ENCODE measurements around the gene HOOK2.
A peak's percentile ranks its signal among the peaks of the same experiment; 100 is the strongest.
"Not testable (repeated sequence)": the region's sequence is repeated elsewhere in the genome, so short reads cannot be mapped to it uniquely, and the experiment has no call there.

HOOK2 gene

DNA sequence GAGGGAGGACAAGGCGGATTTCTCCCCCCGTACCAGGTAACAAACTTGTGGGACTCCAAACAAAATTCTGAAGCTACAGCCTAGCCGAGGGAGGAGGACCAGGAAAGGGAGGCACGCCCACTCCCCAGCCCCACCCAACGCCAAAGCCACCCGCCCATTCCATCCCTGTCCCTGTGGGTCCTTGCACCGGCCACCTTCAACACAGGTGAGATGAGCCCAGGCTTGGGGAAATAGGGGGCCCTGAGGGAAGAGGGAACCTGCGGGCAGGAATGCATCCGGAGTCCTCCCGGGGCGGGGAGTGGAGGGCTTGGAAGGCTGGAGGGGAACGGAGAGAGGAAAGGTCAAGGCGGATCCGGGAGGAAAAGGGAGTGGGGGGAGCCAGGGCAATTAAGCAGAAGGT lies 23.7 kb downstream of the HOOK2 start, which contains the start of gene BEST2:
Gene BEST2, plus strand, starts transcription at position 157 of the 400 bp plus-strand sequence. CDS start 802 bp downstream, outside the sequence.
- DNase-seq: no peak

DNA sequence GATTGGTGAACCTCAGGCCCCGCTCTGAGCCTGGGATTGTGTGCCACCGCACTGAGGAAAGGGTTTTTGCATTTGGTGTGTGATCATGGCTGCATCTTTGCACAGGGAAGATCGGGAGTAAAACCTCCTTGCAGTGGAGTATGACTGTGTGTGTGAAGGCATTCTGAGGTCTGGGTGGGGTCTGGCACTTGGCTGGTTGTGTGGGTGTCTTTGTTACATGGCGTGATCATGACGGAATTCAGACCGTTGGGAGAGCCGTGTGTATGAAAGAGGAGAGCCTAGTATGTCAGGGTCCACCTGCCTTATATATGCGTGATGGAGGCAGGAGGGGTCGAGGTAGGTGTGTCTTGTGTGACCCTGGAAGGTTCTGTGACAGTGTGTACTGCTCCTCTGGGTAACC lies 24.5 kb downstream of the HOOK2 start:
- no peak for DNase-seq

DNA sequence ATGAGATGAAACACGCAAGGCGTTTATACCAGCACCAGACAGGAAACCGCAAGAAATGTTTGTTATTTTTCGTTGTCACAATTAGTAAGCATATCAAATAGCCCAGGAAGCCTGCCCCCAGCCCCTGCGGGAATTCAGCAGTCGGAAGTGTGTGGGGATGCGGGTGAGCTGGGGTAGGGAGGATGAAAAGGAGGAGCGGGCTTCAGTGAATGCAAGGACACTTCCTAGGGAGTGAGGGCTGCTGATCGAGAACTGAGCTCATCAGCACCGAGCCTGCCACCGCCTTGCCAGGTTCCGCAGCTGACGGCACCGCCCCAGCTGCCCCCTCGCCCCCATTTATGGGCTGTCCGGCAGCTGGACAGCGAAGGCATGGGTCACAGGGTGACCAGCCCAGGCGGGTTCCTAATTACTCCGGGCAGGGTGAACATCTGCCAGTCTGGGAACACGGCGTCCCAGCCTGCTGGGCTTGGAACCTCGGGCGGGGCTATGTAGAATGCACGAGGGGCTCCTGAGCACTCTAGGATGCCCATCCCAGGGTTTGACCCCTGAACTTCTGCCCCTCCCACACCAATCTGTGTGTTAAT lies 25.3 kb downstream of the HOOK2 start:
- DNase-seq: no peak

DNA sequence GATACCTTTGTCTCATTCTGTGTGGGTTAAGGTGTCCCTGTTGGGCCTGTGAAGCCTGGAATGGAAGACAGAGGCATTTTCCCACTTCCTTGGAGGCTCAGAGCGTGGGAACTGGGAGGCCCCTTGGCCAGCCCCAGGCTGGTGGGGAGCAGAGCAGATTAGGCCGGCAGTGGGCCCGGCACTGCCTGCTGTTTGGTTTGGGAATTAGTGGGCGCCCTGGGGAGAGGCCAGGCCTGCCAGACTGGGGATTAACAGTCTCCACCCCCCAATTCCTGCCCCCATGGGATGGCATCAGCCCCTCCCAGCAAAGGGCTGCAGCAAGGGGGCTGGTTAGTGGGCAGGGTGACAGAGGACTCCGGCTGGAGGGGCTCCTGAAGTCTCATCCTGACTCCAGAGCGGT lies 26.9 kb downstream of the HOOK2 start:
- DNase-seq: no peak

DNA sequence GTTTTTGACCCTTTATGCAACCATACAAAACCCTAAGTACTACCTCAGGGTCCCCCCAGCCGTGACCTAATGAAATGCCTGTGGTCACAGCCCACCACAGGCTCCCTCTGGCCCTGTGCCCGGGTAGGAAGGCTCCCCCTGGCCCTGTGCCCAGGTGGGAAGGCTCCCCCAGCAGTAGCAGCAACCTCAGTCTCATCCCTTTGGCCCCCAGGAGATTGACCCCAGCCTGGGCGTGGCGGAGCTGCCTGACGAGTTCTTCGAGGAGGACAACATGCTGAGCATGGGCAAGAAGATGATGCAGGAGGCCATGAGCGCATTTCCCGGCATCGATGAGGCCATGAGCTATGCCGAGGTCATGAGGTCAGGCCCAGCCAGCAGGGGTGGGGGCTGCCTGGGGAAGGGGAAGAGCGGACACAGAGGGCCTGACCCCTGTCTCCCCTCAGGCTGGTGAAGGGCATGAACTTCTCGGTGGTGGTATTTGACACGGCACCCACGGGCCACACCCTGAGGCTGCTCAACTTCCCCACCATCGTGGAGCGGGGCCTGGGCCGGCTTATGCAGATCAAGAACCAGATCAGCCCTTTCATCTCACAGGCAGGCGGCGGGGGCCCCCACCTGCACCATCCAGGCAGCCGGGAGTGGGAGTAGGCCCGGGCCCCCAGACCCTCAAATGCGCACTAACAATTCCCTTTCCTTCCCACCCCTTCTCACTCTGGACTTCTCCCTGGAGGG lies 30.0 kb downstream of the HOOK2 start:
- no peak for DNase-seq

DNA sequence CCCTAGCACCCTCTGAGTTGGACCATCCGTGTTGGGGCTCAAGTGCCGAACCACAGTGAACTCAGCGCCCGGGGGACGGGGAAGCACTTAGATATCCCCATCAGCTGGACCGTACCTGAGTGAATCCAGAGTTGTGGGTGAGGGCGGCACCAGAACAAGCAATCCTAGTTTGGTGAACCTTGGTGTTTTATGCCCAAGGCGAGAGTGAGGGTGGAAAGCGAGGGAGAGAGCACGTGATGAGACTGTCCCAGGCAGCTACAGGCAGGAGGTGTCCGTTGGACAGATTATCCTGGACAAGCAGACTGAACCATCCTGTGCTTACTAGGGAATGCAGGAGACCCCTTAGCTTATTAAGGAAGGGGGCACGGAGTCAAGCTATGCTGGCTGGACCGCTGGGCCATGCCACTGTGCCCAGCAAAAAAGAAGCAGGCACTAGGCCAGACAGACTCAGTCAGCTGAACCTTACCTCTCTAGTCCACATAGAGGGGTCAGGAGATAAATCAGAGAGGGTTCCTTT lies 37.5 kb downstream of the HOOK2 start:
- DNase-seq: no peak

DNA sequence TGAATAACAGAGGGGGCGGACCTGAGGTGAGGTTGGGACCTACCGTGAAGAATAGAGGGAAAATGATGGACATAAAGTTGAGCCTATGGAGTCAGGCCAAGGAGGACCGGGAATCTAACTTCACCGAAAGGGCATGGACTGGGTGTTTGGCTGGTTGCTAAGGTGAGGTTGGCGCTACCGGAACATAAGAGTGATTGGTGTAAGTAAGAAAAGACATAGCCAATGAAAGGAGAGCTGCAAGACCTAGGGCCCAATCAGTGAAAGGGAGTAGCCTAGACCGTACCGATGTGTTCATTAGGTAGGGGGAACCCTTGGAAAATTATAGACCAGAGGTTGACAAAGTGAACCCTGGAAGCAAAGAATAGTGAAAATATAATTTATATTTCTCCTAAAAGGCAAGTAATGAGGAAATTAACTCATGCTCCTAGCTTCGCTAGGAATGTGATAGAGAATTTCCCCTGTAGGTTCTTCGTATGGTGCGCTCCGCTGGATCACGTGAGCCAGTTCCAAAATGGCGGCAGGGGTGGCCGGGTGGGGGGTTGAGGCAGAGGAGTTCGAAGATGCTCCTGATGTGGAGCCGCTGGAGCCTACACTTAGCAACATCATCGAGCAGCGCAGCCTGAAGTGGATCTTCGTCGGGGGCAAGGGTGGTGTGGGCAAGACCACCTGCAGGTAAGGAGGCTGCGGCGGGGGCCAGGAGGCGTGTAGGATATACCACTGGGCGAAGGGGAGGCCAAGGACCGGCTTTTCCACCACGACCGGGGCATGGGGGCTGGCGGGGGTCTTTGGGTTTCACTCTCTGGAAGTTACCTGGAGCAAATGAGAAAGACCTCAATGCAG lies 38.1 kb downstream of the HOOK2 start, which contains the start of gene GET3:
Gene GET3, plus strand, starts transcription at position 503 of the 840 bp plus-strand sequence. Its CDS starts 9 bp downstream, at position 512.
- peak; percentile 86 for DNase-seq

DNA sequence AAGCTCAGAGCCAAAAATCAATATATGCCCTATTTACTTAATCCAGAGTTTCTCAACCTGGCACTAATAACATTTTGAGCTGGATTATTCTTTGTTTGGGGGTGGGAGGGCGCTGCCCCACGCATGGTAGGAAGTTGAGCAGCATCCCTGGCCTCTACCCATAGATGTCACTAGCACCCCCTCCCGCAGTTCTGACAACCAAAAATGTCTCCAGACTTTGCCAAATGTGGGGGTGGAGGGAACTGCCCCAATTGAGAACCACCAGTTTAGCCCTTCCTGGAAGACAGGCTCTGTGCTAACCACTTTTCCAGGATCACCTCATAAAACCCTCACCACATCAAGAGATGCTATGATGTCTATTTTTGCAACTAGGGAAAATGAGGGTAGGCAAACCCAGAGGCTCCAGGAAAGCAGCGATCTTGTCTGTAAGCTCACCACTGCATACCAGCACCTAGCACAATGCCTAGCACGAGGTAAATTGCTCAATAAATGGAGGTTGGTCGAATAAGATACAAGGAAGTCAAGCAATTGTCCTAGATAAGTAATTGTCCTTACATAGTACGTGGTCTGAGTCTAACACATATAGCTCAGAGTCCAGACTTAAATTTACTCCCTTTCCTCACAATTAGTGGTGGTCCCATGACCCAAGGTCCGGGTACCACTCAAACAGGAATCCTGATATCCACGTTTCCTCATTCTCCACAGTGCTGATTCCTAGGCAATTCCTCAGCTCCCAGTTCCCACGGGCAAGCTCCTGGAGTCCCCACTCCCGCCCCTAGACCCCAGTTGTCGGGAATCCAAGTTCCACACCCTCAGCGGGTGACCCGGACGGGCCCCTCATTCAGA lies 41.8 kb downstream of the HOOK2 start:
- DNase-seq: peak; percentile 79

DNA sequence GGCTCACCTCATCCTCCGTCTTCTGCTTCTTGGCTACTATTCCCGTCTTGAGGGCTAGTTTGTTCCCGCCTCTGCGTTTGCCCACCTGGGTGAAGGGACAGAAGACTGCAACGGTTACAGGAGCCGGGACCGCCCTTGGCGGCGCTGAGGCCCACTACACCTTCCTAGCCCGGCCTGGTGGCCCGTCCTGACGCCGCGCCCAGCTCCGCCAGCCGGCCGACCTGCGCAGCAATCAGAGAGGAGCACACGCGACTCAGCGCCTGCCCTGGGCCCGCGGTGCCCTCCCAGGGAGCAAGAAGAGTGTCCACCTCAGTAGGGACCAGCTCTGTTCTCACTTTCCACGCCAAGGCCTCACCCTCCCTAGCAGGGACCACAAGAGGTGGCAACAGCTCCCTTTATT lies 44.0 kb downstream of the HOOK2 start:
- no peak for DNase-seq

DNA sequence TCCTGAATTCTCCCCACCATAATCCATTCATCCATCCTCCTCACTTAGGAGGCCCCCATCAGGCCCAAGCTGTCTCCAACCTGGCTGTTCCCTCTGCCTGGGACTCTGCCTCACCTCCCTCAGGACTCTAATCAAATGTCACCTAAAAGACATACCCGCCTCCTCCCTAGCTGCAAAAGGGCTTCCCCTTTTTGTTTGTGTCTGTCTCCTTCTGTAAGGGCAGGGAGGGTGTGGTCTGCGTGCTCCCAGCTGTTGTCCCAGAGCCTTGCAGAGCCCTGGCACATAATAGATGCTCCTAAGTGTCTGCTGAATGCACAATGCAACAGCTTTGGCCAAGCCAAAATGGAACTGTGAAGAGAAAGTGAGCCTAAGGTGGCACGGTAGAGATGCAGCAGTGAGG lies 45.3 kb downstream of the HOOK2 start:
- DNase-seq: no peak

DNA sequence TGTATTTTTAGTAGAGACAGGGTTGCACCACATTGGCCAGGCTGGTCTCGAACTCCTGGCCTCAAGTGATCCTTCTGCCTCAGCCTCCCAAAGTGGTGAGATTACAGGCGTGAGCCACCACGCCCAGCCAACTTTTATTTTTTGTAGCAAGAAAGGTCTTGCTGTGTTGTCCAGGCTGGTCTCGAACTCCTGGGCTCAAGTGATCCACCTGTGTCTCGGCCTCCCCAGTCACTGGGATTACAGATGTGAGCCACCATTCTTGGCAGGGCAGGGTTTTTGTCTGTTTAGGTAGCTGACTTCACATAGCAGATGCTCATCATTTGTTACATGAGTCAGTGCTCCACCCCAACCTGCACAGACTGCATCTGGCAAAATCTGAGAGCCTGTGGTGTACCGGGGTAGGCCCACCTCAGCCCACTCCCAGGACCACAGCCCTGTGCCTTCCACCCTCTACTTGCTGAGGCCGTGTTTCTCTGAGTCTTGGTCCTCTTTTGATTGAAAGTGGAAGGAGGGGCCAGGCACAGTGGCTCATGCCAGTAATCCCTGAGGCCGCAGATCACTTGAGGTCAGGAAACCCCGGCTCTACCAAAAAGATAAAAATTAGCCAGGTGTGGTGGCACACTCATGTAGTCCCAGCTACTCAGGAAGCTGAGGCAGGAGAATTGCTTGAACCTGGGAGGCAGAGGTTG lies 47.5 kb downstream of the HOOK2 start:
- DNase-seq: no peak

DNA sequence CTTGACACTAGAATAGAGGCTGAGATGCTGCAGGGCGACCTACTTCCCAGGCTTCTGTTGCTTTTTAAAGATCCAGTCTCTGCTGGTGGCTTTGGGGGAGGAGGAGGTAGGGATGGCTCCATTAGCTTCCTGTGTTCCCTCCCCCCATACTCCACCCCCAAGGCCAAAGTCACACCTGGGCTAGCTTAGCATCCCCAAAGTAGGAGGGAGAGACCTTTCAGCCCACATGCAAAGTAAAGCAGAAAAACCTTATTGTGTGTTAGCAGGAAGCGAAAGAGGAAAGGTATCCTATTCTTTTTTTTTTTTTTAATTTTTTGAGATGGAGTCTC lies 48.4 kb downstream of the HOOK2 start:
- no peak for DNase-seq

DNA sequence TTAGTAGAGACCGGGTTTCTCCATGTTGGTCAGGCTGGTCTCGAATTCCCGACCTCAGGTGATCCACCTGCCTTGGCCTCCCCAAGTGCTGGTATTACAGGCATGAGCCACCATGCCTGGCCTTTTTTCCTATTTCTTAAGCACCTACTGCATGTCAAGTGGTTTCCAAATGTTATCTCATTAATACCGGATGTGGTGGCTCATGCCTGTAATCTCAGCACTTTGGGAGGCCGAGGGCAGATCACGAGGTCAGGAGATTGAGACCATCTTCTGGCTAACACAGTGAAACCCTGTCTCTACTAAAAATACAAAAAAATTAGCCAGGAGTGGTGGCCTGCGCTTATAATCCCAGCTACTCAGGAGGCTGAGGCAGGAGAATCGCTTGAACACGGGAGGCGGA lies 49.7 kb downstream of the HOOK2 start:
- not testable (repeated sequence) for DNase-seq

DNA sequence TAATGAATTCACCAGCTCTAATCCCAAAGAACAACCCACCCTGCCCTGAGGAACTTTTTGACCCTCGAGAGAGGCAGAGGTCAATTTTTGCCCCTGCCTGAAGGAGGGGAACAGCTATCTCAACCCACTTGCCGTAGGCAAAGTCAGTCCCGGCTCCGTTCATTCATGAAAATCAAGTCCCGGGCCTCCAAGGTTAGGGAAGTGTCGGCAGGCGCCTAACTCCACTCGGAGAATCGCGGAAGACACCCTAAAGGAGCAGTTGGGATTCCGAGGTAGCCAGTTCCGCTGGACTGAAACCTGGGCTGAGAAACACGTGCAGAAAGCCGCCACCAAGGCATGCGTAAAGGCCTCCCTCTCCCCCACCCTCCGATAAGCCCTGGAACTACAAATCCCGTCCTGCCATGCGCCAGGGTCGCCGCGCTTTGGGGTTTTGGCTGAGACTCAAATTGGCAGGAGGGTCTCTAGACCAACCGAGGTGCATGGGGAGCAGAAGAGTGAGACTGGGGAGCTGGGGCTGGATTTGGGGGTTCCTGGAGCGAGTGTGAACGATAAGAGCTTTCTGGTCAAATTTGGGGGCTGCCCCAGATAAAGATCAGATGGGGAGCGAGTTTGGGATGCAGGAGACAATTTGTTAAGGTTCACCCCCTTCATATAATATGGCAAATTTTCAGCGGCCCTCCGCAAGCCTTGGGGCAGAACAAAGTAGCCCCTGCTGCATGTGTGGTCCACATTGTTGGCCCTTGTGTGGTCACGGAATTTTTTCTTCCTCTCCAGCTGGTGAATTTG lies 51.5 kb downstream of the HOOK2 start, which contains the start of gene TNPO2:
Gene TNPO2, minus strand, starts transcription at position 292 of the 786 bp plus-strand sequence. CDS start 2,955 bp downstream, outside the sequence.
- DNase-seq: peak; percentile 87

DNA sequence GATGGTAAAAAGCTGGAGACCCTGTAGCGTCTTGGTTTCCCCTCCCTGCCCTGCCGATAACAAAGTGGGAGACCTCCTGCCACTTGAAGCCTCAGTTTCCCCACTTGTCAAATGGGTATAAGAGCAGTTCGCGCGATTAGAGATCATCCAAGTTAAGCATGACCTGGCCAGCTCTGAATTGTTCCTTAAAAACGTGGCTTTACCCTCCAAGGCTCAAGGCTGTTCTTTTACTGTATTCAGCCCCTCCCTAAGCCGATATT lies 52.0 kb downstream of the HOOK2 start:
- DNase-seq: peak; percentile 20

DNA sequence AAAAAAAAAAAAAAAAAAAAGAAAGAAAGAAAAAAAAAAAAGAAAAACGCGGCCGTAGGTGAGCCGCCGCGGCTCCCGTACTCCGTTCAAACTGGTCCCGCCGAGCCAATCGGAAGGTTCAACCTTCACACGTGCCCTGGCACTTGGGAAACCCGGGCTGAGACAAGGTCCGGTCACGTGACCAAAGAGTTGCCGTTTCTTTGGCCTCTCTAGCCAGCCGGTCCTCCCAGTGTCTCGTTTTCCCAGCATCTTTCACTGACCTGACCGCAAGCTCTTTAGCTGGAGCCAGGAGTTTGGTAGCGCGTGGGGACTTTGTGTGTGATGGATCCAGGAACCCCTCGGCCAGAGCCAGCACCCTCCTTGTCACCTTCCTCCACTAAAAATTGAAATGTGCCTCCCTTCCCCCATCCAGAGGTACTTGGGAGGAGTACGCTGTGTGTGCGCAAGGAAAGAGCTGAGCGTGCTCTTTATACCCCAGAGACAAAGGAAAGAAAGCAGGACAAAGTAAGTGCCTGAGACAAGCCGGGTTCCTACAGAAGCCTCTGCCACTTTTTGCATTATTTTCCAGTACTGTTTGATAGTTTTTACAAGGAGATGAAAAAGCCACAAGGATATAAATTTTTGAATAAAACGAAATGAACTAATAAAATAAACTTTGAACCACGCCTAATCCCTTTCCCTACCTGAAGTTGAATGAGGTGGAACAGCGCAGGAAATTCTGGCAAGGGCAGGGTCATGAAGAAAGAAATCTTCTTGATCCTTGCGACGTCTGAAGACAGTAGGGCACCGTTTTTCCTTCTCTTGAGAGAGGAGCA lies 52.6 kb downstream of the HOOK2 start:
- DNase-seq: peak; percentile 95

DNA sequence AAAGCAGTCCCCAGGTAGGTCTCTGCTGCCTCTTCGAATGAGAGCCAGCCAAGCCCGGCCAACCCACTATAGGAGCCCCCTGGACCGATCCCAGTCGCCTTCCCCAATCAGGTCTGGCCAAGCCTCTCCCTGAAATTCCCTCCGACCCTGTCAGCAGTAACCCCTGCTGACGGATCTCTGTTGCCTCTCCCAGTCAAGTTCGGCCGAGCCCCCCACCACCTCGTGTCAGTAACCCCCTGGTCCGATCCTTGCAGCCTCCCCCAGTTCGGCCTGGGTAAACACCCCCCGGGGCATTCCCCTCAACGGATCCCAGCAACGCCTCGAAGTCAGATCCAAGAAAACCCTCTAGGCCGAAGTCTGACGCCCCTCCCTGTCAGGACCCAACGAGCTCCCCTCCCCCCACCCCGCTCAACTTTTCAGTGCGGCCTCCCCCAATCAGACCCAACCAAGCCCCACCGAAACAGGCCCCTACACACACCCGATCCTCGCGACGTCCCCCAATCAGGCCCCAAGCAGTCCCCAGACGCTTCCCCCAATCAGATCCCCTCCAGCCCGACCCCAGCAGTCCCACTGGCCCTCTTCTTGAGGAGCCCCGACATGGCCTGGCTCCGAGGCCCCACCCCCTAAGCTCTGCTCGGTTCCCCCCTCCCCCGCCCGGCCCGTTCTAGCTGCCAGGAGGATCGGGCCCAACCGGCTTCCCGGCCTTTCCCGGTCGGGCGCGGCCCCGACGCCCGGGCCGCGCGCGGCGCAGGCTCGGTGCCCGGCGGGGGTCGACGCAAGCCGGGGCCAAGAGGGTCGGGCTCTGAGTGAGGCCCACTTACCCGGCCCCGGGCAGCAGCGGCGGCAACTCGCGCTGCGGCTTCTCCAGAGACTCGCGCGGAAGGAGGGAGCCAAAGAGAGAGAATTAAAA lies 53.4 kb downstream of the HOOK2 start:
- DNase-seq: peak; percentile 61

DNA sequence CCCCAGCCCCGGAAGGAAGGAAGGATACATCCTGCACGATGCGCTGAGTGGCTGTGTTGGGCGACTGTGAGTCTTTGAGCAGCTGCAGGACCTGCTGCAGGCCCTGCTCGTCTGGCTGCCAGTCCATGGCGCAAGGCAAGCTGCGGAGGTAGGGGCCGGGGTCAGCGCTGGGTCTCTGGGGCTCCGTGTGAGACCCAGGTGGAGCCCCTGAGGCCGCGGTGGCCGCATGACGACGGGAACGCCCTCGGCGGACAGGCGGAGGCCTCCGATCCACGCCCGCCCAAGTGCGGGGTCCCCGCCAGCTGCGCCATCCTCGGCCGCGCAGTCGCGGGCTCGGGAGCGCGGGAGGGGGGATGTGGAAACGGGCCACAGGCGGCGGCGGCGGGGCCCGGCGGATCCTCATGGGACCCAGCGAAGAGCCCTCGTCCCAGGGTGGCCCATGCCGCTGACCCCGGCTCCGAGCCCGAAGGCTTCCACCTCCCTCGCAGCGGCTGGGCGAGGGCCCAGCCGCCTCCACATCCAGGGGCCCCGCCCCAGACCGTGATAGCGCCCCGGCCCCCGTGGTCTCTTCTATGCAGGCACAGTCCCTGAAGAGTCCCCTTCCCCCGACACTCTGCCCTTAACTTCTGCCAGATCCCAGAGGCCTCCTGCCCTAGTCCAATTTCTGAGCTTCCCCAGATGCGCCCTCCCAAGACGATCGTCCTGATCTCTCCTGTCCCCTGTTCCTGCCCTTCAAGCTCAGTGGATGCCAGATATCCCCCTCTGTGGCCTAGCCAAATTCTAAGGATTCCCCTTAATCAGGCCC lies 54.3 kb downstream of the HOOK2 start:
- peak; percentile 27 for DNase-seq

All from stimulated activated CD4-positive, alpha-beta T cell treated with anti-CD3 and anti-CD28 coated beads, Interleukin-15, amount 100 ng/mL, for 24 hours (primary cell).